HK-2 (cell line): ENCODE data around the gene TRIM49D2.
"Not testable (repeated sequence)": the region's sequence is repeated elsewhere in the genome, so short reads cannot be mapped to it uniquely, and the experiment has no call there.

Experiments
- DNase-seq: peaks from one replicate; pipeline ENCODE4 v3.0.0-alpha.2; 2018; ENCODE audit not compliant: unreplicated experiment

TRIM49D2 gene, protein sequence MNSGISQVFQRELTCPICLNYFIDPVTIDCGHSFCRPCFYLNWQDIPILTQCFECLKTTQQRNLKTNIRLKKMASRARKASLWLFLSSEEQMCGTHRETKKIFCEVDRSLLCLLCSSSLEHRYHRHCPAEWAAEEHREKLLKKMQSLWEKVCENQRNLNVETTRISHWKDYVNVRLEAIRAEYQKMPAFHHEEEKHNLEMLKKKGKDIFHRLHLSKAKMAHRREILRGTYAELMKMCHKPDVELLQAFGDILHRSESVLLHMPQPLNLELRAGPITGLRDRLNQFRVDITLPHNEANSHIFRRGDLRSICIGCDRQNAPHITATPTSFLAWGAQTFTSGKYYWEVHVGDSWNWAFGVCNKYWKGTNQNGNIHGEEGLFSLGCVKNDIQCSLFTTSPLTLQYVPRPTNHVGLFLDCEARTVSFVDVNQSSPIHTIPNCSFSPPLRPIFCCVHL

GRCh38 chr11:89923764-89924163, at the start of gene TRIM49D2:
Gene TRIM49D2, plus strand, starts transcription at chr11:89924064. Its CDS starts 2,698 bp downstream, at chr11:89926762.
- DNase-seq = not testable (repeated sequence)

- DNase-seq = not testable (repeated sequence)
Observed at GRCh38 chr11:89877511-89877910, 46.4 kb upstream of the TRIM49D2 start.

DNA sequence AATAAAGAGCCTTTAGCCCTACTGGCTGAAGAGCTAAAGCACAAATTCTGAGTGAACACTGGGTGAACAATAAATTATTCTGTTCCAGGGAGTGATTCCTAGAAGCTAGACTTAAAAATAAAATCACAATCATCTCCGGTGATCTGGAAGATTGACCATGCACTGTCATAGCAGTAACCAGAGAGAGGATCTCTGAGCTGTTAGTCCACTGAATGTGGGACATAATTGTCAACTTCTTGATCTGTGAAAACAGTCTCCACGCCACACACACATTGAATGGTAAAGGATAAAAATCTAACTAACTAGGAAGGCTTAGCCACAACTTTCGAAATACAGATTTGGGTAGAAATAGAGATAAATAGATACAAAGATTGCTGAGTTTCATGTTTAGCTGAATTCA, 30.6 kb upstream of the TRIM49D2 start:
- DNase-seq = not testable (repeated sequence)

- DNase-seq = not testable (repeated sequence)
Observed at GRCh38 chr11:89900809-89901208, 23.1 kb upstream of the TRIM49D2 start.

DNA sequence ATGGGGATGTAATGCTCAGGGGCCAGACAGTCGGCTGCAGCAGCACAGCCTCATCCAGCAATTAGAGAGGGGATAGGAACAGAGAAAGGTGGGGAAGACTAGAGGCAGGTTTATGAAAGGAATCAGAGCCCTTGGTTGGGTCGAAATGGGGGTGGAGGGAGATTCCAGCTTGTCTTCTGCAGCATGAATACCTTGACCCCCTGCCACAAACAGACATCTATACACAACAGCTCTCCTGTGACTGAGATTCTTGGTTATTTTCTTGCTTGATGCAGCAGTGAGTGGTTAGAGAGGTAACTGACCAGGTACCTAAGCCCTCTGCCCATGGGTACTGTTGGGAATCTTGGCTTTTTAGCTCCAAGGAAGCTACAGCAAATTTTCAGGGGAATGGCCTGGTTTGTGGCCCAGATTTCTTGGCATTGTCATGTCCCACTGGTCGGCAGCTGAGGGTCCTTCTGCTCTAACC, 1.6 kb upstream of the TRIM49D2 start, which contains the start of gene TRIM49D1:
TRIM49D1 (minus strand) TSS at position 51 of the 466 bp plus-strand sequence. CDS start 4,535 bp downstream, outside the sequence.
- no peak for DNase-seq

DNA sequence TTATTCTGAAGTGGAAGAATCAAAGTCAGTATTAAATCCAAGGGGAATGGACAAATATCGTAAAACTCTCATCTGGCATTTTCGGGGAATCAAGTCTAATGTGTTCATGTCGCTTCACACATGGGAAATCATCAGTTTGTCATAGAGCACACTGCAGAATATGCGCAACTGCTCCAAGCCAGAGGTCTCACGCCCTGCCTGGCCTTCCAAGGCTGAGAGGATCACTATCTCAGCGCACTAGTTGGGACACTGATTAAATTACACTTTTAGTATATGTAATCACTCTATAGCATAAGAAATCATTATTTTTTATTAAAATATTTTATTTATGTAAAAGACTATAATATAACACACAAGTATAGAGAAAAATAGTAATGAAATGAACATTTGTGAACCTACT, 37.0 kb downstream of the TRIM49D2 start:
- not testable (repeated sequence) for DNase-seq

- not testable (repeated sequence) for DNase-seq
Observed at GRCh38 chr11:89965737-89966136, 41.9 kb downstream of the TRIM49D2 start, which contains the start of gene TRIM64. Gene TRIM64, plus strand, starts transcription at chr11:89966037. Its CDS starts 2,467 bp downstream, at chr11:89968504.
